Fibroblast of upper back skin (primary cell): ENCODE data around the gene SLC18A3.

Source experiments
- DNase-seq: peaks from one replicate; pipeline ENCODE4 v3.0.0-alpha.2; 2013

Gene SLC18A3

DNA sequence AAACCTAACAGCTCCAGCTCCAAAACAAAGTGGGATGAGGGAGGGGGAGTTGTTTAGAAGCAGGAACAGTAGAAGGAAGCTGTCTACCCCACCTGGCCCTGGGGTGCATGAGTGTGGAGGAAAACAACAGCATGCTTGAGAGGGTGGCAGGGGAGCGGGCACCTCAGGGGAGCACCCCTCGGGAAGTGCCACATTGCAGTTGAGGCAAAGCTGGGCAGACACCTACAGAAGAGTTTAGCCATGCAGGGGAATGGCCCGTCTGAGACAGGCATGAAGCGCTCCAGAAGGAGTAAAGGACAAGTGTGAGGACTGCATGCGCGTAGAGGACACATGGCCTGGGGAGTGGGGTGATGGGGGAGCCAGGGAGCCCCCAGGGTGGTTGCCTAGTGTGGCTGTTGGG is 21.9 kb downstream of the SLC18A3 start:
- no peak for DNase-seq

GRCh38 chr10:49632406-49633317 is 22.6 kb downstream of the SLC18A3 start:
- DNase-seq, result peak; percentile 20

DNA sequence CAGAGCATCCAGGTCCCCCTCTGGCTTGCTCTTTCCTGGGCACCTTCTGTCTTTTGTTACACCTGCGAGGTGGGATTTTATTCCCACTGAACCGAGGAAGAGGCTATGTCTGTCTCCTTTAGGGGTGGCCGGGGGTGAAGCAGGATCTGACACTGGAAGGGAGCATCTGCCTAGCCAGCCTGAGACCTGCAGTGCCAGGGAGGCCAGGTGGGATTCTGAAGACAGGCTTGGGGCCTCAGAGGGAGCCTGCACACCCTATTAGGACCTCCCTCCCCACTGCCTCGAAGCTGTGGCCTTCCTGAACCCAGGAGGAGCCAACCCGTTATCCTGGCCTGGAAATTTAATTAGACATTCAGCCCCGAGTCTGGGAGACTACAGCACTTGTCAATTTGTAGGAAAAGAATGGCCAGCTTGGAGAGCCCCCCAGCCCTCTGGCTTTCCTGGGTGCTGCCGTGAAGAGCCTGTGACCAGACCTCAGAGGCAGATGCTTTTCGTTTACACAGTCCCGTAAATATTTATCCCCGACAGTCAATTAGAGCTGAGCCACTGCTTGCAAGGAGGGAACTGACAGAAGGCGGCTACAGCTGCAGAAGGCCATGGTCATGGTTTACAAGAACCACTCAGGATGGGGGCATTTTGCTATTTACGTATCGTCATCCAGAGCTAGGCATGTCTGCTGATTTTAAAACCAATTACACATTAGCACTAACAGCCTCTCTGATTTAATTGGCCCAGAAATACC is 23.4 kb downstream of the SLC18A3 start:
- DNase-seq, result no peak

DNA sequence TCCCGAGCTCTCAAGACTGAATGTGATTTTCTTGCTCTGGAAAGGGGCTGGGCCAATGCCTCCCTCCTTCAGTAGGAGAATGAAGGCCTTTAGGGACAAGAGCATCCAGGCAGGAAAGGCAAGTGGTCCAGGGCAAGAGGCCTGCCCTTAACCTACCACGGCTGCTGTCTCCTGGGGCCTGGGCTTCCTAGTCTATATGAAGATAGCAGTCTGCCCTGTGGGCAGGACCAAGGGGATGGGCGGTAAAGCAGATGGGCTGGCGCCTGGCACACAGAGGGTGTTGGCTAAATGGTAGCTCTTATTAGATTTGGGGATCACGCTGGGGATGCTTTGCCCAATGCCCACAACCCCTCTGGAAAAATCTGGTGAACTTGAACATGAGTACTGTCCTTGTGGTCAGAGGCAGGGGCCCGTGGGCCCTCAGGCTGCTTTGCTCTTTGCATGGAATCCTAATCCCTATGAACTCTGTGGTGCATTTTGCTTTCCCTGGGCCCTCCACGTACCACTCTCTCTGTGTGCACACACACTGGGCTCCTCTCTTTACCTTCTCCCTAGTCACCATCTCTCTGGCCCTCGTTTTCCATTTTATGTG is 24.1 kb downstream of the SLC18A3 start:
- no peak for DNase-seq

- no peak for DNase-seq
Measured at GRCh38 chr10:49642311-49642710, 32.2 kb downstream of the SLC18A3 start.

- DNase-seq, result no peak
Measured at GRCh38 chr10:49643241-49644034, 33.3 kb downstream of the SLC18A3 start.

GRCh38 chr10:49644035-49644646 is 34.0 kb downstream of the SLC18A3 start:
- DNase-seq, result no peak

DNA sequence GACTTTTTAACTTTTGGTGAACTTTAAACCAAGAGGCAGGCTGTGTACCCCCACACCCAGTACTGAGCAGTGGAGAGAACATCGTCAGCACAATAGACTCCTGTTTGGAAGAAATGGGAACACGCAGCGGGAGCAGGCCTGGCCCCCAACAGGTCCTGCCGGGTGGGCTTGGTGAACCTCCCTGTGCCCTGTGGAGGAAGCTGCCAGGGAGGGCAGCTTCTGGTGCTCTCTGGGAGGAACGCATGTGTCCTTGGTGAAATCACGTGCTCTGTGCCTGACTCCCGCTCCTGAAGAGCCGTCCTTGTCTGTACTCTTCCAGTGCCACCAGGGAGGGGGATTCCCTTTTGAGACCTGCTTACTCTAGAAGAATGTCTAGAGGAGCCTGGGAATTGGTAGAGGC is 35.3 kb downstream of the SLC18A3 start:
- DNase-seq, result no peak

DNA sequence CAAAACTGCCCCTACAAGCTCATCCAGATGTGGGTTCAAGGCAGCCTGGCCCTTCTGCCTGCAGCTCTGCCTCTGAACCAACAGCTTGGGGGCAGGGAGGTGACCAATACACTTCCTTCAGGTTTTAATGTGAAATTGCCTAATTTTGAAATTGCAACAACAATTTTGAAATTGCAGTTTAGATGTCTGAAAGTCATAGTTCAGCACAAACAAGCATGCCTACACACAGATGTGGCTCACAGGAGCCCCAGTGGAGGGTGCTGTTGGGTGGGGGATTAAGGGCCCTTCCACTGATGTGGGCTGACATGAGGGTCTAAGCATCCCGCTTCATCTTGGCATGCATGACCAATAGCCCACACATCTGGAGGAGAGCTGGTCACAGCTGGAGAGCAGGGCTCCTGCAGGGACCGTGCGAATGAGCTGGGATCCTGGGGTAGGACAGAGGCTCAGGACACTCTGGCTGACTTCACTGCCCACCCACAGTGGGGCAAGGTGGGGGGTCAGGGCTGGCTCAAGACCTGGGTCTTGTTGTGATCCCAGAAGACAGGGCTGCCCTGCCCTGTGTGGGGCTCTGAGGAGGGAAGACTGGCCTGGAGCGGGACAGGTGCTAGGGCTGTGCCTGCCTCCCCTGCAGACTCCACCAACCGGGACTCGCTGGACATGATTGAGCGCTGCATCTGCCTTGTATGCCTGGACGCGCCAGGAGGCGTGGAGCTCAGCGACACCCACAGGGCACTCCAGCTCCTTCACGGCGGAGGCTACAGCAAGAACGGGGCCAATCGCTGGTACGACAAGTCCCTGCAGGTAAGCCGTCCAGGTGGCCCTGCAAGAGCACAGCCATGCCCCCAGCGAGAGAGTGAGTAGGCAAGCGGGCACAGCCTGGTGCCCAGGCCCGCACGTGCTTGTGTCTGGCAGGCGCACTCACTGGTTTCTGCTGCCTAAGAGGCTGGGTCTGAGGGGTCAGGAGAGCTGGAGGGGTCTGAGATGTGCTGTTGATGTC is 36.1 kb downstream of the SLC18A3 start:
- DNase-seq, result no peak

DNA sequence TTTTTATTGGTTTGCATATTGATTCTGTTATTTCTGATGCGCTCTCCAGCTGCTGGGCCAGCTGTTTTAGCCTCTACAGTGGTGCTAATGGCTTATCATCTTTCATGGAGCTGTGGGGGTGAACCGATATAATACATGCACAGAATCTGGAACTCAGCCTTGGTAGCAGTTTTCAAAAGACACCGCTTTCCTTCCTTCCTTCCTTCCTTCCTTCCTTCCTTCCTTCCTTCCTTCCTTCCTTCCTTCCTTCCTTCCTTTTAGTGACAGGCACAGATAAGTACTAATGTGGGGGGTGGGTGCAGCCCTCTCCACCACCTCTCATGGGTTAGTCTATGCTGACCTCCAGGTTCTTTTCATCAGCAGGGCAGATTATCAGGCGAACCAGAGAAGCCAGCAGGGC is 37.4 kb downstream of the SLC18A3 start:
- no peak for DNase-seq

GRCh38 chr10:49647985-49648795 is 38.1 kb downstream of the SLC18A3 start:
- DNase-seq, result no peak

DNA sequence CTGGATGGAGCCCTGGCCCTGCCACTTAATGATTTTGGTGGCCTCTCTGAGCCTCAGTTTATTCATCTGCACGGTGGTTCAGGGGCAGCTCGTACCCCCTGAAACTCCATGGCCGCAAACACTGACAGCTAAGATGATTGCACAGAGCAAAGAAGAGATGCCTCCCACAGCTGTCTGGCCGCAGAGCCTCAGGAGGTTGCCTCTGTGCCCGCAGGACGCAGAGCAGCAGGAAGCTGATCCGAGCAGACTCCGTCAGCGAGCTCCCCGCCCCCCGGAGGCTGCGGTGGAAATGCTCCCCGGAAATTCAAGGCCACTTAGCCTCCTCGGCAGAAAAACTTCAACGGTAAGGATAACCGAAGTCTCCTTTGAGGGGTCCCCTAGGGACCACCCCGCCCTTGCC is 39.2 kb downstream of the SLC18A3 start:
- peak; percentile 1 for DNase-seq

DNA sequence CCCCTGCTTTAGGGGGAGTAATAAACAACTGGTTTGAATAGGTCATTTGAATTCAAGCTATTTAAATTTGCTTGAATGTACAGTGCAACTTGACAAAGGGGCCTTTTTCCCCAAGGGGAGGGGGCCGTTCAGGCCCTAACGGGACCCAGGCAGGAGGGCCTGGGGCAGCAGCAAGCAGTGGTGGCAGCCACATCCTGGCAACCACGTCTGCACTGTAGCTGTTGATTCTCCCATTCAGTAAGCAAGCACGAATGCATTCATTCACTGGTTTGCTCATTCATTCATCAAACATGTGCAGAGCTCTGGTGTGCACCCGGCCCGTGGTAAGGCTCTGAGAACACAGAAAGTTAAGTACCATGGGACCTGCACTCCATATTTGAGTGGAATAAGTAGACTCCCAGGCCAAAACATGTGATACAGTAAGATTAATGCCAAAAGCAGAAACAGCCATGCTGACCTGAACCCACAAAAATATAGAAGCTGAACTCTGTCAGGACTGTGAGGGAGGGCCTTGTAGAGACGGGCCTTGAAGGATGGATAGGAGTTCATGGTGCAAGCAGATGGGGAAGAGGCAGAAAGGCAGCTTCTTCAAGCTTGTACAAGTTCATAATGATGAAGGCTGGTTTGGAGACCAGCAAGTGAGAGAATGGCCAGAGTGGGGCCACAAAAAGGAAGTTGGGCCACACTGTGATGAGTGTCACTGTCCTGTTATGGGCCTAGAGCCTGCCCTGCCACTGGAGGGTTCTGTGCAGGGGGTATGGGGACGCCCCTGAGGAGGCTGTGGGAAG is 40.0 kb downstream of the SLC18A3 start:
- no peak for DNase-seq

DNA sequence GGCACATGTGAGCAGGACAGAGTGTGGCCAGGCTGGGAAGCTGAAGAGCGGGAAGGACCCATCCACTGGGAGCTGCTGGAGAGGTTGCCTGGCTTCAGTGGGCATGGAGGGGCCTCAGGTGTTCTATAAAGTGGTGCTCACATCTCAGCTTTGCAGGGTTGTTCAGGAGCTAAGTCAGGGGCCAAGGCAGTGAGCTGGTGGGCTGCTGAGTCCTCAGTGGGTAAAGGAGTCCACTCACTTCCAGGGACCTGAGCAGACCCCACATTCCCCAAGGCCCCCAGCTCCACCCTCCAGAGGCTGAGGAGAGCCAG is 40.6 kb downstream of the SLC18A3 start:
- no peak for DNase-seq

DNA sequence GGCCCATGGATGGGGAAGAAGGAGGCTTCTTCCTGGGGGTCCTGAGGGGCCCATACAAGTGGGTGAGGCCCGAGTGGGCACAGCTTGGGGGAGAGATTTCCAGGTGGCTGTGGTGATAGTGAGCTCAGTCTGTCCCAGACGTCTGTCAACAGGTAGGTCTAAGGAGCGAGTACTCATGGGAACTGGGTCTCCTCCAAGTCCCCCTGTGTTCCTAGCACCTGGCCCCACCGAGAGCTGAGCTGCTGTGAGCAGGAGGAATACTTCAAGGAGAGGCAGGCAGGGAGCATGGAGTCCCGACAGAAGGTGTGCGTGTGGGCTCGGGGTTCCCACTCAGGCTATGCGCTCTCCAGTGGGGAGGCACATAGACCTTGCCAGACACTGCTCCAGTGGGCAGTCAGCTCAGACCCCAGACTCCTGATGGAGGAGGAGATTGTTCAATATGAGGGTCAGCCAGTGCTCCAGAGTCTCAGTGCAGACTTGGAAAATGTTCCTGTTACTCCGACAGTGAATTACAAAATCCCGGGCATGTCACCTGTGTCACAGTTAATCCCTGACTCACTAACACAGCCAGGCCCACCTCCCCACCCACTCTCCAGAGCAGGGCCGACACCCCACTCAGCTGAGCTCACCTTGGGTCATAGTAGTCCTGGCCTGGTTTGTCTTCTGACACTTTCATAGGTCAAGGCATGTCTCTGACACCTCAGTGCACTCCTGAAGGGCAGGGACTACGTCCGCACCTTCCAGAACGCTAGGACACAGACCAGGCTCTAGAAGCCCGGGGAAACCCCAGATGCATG is 41.1 kb downstream of the SLC18A3 start:
- DNase-seq, result no peak

DNA sequence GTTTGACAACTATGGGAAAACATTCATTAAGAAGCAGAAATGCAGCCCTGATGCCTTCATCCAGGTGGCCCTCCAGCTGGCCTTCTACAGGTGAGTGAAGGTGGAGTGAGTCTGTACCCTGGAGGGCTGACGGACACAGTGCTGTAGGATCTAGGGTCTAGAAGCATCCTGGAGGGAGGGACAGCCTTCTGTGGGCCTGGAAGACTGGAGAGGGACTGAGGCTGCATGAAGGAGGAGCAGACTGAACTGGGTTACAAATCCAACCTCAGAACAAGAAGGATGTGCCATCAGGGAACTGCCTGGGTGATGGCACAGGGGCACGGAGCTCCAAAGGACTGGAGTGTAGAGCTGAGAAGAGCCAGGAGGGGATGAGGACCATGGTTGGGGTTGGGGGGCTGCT is 41.8 kb downstream of the SLC18A3 start:
- DNase-seq, result no peak

GRCh38 chr10:49652421-49653272 is 42.5 kb downstream of the SLC18A3 start:
- no peak for DNase-seq
